Spleen (tissue), 7 donors: ENCODE data around the gene VSTM1.

Experiments
- POLR2A ChIP-seq, 3 donors: fragments of 450-650 bp; IDR thresholded peaks; one replicate each; pipeline ENCODE4 v1.5.1; 2017; ENCODE audit warnings: antibody characterized with exemption in 3 of 3, mild to moderate bottlenecking in 1 of 3
- TF ChIP-seq, protein P1 (sequence below), 11 experiments: fragments of 200-600 bp in 7 of 11; fragments of 450-650 bp in 4 of 11; sonication (generic) in 4 of 11; IDR thresholded peaks in 8 of 11; conservative IDR thresholded peaks in 3 of 11; 1 replicate in 7 of 11; 2 replicates in 4 of 11; pipeline versions ENCODE4 v1.4.0 to v1.8.0; 2016 to 2021; ENCODE audit warnings: antibody characterized with exemption in 11 of 11, inconsistent platforms in 4 of 11, mild to moderate bottlenecking in 1 of 11
- donor health status: DM: no; HTN: no; CAD: no; lungs with moderate emphysema.
- donor health status: DM: no; HTN: no; CAD: no.
- donor health status: DM: no; HTN: no; CAD: no.

- TF ChIP-seq, protein P1, sequence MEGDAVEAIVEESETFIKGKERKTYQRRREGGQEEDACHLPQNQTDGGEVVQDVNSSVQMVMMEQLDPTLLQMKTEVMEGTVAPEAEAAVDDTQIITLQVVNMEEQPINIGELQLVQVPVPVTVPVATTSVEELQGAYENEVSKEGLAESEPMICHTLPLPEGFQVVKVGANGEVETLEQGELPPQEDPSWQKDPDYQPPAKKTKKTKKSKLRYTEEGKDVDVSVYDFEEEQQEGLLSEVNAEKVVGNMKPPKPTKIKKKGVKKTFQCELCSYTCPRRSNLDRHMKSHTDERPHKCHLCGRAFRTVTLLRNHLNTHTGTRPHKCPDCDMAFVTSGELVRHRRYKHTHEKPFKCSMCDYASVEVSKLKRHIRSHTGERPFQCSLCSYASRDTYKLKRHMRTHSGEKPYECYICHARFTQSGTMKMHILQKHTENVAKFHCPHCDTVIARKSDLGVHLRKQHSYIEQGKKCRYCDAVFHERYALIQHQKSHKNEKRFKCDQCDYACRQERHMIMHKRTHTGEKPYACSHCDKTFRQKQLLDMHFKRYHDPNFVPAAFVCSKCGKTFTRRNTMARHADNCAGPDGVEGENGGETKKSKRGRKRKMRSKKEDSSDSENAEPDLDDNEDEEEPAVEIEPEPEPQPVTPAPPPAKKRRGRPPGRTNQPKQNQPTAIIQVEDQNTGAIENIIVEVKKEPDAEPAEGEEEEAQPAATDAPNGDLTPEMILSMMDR (IDR thresholded peaks at IDR 0.05 in 8 of 11, conservative IDR thresholded peaks at IDR 0.05 in 3 of 11): no peak
- no peak for TF ChIP-seq POLR2A (IDR thresholded peaks at IDR 0.05)
Measured at GRCh38 chr19:54010474-54010873, 53.2 kb downstream of the VSTM1 start.
